ENCODE measurements around the gene PLEKHM1. TPM values are rescaled to one million over a fixed set of nuclear protein-coding genes. Genes with fewer than 3 reads are reported as not detected.

The PLEKHM1 gene
- polyA plus RNA-seq, 2 of the 4 experiments (the other 2 are of a cell fraction) = 13.4 to 14.8 TPM

DNA sequence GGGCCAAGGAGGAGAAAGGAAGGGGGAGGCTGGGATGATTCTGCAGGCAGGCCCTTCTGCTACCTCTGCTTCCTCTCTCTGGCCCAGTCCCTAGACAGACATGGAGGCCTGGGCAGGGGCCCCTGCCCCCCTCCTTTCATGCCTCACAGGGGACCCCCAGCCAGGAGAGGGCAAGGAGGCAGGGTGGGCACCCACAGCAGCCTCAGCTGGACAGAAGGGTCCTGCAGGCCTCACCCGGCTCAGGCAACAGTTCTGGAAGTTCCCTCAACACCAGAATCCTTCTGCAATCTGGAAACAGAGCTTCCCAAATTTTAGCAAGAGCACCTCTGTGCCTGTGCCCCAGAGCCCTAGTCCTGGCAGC, 66.6 kb downstream of the PLEKHM1 start:
- FAIRE-seq = no peak
- ChIA-PET CTCF (interaction anchor here (0.9 to 11.0 kb wide), 7 partner anchors 12 to 267 kb away, joined by 3 to 331 read pairs (median 53); no protein-coding TSS in a partner anchor), POLR2A (no interaction called here)
- Histone ChIP-seq H3K4me2 (peak overlapping the region; percentile 98), H3K4me1 (peaks cover 26% of the 10 kb centered on the region), H3K9me3 (no peaks in the 10 kb centered on the region), H3K4me3 (no peak overlapping the region; the same call in 2 of the 3 replicates), H3K27ac (peak overlapping the region in 1 of 2 experiments; percentile 90; a peak in 3 of 6 replicates)
- WGBS (ENCODE audit: missing lambda C conversion rate) = 100% methylated on average over 1 of the region's 1 CpG
- DNase-seq (ENCODE audit: low read depth in 1 of 2, low spot score in 1 of 2) = no peak
- ATAC-seq = no peak
- TF ChIP-seq CBX8 (IDR thresholded peaks at IDR 0.05) (no peak), ZC3H11A (IDR thresholded peaks at IDR 0.05) (no peak), CEBPB (IDR thresholded peaks at IDR 0.05) (no peak), FOSL2 (IDR thresholded peaks at IDR 0.05) (no peak), FOSL2 (CRISPR knock-in tag; IDR thresholded peaks at IDR 0.05) (no peak), TP53 (CRISPR knock-in tag; IDR thresholded peaks at IDR 0.05) (no peak), POLR2AphosphoS2 (conservative IDR thresholded peaks at IDR 0.05; ENCODE audit: low read length) (no peak), NFE2L2 (conservative IDR thresholded peaks at IDR 0.05; ENCODE audit: low read length) (no peak), KDM5A (IDR thresholded peaks at IDR 0.05) (no peak), ZSCAN20 (CRISPR knock-in tag; IDR thresholded peaks at IDR 0.05) (no peak), ZNF302 (CRISPR knock-in tag; IDR thresholded peaks at IDR 0.05) (no peak), RFX5 (IDR thresholded peaks at IDR 0.05) (no peak), KDM1A (IDR thresholded peaks at IDR 0.05; ENCODE audit: low read depth) (no peak), RCOR1 (IDR thresholded peaks at IDR 0.05; ENCODE audit: low read depth, low read length) (no peak), NPAS2 (CRISPR knock-in tag; IDR thresholded peaks at IDR 0.05; ENCODE audit: borderline replicate concordance) (no peak), ESRRA (IDR thresholded peaks at IDR 0.05; ENCODE audit: borderline replicate concordance, low read length) (no peak)
- TF ChIP-seq, protein P1, sequence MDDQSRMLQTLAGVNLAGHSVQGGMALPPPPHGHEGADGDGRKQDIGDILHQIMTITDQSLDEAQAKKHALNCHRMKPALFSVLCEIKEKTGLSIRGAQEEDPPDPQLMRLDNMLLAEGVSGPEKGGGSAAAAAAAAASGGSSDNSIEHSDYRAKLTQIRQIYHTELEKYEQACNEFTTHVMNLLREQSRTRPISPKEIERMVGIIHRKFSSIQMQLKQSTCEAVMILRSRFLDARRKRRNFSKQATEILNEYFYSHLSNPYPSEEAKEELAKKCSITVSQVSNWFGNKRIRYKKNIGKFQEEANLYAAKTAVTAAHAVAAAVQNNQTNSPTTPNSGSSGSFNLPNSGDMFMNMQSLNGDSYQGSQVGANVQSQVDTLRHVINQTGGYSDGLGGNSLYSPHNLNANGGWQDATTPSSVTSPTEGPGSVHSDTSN (IDR thresholded peaks at IDR 0.05) = no peak
- TF ChIP-seq, protein P2, sequence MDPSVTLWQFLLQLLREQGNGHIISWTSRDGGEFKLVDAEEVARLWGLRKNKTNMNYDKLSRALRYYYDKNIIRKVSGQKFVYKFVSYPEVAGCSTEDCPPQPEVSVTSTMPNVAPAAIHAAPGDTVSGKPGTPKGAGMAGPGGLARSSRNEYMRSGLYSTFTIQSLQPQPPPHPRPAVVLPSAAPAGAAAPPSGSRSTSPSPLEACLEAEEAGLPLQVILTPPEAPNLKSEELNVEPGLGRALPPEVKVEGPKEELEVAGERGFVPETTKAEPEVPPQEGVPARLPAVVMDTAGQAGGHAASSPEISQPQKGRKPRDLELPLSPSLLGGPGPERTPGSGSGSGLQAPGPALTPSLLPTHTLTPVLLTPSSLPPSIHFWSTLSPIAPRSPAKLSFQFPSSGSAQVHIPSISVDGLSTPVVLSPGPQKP (IDR thresholded peaks at IDR 0.05; ENCODE audit: low read depth, low read length) = no peak

DNA sequence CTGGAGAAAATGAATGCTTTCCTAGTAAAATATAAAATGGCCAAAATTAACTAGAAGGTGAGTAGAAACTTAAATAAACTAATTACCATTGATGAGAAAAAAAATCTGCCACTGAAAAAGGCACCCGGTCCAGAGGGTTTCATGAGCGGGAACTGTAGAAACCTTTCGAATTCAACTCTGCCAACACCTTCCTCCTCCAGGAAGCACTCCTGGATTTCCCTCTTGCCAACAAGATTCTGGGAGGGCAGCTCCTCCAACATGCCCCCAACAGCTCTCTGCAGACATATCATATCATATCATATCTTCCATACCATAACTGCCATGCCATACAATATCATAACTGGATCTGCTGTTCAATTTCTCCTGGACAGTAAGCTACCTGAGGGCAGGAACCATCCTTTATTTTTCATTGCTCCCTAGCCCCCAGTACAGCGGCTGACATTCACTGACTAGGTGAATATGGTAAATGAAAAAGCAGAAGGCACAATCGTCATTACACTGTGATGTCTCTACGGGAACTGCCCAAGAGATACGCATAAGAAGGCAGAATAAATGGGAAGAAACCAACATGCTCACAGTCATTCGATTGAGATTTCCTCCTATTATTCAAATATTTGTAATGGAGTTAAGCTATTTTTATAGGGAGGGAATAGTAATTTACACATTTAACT, 67.1 kb downstream of the PLEKHM1 start:
- Histone ChIP-seq H3K4me3 (no peak overlapping the region), H3K4me1 (peaks cover 26% of the 10 kb centered on the region), H3K9me3 (no peaks in the 10 kb centered on the region), H3K27ac (no peak overlapping the region), H3K4me2 (peak overlapping the region; percentile 98; the same call in 2 of the 3 replicates)
- no peak for DNase-seq (ENCODE audit: low read depth in 1 of 2, low spot score in 1 of 2)
- 84% methylated on average over 8 of the region's 8 CpGs for WGBS (ENCODE audit: missing lambda C conversion rate)
- peak; percentile 94 for FAIRE-seq
- ChIA-PET POLR2A (no interaction called here), CTCF (interaction anchor here (0.9 to 11.0 kb wide), 7 partner anchors 11 to 266 kb away, joined by 3 to 331 read pairs (median 53); no protein-coding TSS in a partner anchor)
- TF ChIP-seq, protein P3, sequence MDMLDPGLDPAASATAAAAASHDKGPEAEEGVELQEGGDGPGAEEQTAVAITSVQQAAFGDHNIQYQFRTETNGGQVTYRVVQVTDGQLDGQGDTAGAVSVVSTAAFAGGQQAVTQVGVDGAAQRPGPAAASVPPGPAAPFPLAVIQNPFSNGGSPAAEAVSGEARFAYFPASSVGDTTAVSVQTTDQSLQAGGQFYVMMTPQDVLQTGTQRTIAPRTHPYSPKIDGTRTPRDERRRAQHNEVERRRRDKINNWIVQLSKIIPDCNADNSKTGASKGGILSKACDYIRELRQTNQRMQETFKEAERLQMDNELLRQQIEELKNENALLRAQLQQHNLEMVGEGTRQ (IDR thresholded peaks at IDR 0.05) = no peak
- no peak for TF ChIP-seq RFX5 (IDR thresholded peaks at IDR 0.05)
- peak; percentile 89 for TF ChIP-seq ZFP36 (IDR thresholded peaks at IDR 0.05; ENCODE audit: borderline replicate concordance, partially characterized antibody)
- TF ChIP-seq FOSL2 (IDR thresholded peaks at IDR 0.05) = no peak
- TF ChIP-seq FOSL2 (CRISPR knock-in tag; IDR thresholded peaks at IDR 0.05) = no peak
- ATAC-seq = no peak
